NCI-H748 (cell line): ENCODE measurements around the gene CD47.
A peak's percentile ranks its signal among the peaks of the same experiment; 100 is the strongest.

Experiments used
- DNase-seq: peaks from one replicate; lab custom pipeline; 2025; ENCODE audit not compliant: unreplicated experiment; lab: John Stamatoyannopoulos, UW

CD47 gene

GRCh38 chr3:108090701-108091497 is at the start of gene CD47:
Gene CD47, minus strand, starts transcription at chr3:108091031. Its CDS starts 123 bp downstream, at chr3:108090908.
- DNase-seq = peak; percentile 91

GRCh38 chr3:108137460-108137814 is 46.6 kb upstream of the CD47 start:
- DNase-seq = peak; percentile 16

DNA sequence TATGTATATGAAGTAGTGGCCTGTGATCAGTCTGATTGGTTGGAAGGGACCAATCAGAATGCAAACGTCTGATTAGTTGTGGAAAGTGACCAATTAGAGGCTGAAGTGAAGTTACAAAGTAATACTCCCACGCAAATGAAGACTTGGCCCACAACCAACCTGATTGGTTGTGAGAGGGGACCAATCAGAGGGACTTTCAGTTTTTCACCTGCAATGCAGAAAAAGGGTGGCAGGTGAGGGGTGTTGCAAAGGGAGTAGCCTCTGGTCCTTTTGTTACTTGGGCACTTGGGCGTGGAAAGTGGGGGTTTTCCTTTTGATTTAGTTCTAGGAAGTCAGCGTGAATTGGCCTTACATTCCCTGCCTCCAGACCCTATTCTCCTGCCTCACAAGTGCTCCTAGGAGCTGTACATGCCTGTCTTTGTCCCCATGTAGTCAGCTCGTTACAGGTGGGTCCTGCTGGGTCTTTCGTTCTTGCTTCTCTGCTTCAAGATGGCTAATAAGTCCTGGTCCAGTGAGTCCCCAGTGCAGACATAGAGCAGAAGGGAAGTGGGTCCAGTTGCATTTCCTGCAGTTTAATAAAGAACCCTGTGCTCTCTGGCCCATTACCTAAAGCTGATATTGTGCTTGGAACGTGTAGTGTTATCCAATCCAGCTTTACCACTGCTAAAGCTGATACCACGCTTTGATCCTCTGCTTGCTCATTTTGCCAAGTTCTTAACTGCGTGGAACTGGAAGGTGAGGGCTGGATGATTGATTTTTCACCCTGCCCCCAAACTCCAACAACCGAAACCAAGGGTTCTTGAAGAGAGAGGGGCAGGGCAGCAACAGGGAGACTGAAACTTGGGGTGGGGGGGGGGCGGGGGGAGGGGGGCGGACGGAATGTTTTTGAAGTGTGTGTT is 46.0 kb upstream of the CD47 start:
- no peak for DNase-seq

DNA sequence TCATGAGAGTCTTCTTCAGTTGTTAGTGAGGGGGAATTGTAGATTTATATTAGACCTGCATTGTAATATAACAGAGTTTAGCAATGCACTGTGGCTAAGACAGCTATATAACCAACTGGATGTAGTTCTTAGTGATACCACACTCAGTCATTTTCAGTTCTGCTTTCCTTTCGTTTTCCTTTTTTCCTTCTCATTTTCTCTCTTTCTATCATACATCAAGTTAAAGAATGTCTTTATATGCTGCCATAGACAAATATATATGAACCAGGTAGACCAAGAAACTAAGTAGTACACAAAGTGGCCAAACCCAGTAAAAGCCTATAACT is 43.7 kb upstream of the CD47 start:
- no peak for DNase-seq

- DNase-seq = no peak
These were observed 43.2 kb upstream of the CD47 start for GRCh38 chr3:108133858-108134554.

- no peak for DNase-seq
These were observed 42.2 kb upstream of the CD47 start for GRCh38 chr3:108133048-108133369.

GRCh38 chr3:108131475-108132134 is 40.8 kb upstream of the CD47 start:
- no peak for DNase-seq

GRCh38 chr3:108130701-108131474 is 40.1 kb upstream of the CD47 start:
- no peak for DNase-seq

DNA sequence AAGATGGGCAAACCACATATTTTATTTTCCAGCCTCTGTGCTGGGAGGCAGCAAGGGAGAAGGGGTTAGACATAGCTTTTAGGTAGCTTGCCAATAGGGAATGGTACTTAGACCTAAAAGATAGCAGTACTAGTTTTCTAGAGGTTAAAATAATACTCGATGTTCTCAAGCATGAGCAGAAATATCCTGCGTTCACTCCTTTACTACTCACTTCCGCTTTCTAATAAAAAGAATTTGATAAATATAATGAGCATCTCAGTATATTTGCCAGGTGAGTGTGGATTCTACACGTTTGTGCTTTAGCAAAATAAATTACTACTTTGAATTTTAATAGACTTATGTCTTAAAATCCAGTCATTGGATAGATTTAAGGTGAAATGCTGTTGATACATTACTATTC is 39.4 kb upstream of the CD47 start:
- no peak for DNase-seq

GRCh38 chr3:108127301-108127988 is 36.6 kb upstream of the CD47 start:
- DNase-seq = no peak

- no peak for DNase-seq
These were observed 35.5 kb upstream of the CD47 start for GRCh38 chr3:108126348-108126747.

GRCh38 chr3:108125550-108126071 is 34.8 kb upstream of the CD47 start:
- DNase-seq = peak; percentile 92

DNA sequence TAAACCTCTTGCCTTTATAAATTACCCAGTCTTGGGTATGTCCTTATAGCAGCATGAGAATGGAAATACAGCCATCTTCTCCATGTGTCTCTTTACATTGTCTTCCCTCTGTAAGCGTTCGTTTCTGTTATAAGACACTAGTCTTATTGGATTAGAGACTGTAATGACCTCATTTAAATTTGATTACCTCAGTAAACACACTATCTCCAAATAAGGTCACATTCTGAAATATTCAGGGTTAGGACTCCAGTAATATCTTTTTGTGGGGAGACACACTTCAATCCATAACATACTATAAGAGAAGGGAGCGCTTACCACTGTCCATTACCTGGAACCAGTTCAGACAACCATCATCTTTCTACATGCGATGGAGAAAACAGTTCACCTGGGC is 34.3 kb upstream of the CD47 start:
- no peak for DNase-seq

- peak; percentile 11 for DNase-seq
These were observed 33.7 kb upstream of the CD47 start for GRCh38 chr3:108124337-108125152.

- DNase-seq = no peak
These were observed 32.5 kb upstream of the CD47 start for GRCh38 chr3:108123326-108123725.

DNA sequence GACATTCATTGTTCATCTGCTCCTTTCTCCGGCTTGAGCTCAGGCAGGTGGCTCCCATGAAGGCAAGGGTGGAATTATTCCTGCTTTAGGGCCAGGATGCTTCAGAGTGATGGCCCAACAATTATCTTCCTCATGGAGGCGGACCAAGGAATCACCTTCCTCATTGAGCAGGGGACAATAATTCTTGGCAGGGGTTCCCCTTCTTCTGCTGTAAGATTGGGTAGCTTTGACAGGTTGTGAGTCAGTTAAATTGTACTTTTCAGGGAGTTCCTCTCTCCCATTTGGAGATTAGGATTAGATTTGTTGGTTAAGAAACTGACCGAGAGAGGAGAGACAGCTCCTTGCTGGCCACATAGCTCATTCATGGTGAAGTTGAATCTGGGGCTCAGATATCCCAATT is 31.4 kb upstream of the CD47 start:
- DNase-seq = peak; percentile 77

GRCh38 chr3:108119398-108120104 is 28.7 kb upstream of the CD47 start:
- no peak for DNase-seq

DNA sequence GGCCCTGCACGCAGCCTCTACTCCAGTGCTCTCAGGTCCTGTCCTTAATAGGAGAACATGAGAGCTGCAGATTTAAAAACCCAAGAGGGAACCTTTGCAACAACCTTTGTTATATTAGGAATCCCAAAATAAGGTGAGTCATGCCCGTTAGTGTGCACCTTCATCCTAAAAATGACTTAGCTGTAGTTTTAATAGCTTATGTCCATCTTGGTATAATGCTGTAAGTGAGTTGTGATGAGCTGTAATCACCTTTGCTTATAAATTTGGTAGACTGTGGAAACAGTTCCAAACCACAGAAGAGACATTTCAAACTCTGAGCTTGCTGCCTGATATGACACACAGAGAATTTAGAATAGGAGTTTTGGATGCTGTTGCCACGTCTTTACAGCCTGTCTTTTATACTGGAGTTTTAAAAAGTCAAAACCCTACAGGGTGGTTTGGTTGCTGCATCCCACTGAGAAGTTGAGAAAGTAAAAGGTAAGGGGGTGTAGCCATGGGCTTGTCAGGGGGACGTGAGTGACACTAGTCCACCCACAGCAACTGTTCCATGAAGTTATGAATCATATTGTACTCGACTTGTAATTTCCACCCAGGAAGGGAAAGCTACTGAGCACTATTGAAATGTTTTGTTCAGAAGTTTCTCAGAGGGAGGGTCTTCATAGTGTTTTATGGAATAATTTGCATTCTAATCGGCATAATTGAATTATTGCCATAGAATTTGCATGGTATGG is 27.4 kb upstream of the CD47 start:
- DNase-seq = no peak
